ENCODE data around the gene DGAT2L6. TPM values are rescaled to one million over a fixed set of nuclear protein-coding genes. Genes with fewer than 3 reads are reported as not detected.

The DGAT2L6 gene
- total RNA-seq, 1 donor from 2014 or later = not detected

GRCh38 chrX:70133303-70134115 lies 43.8 kb upstream of the DGAT2L6 start, which contains the start of gene IGBP1:
Gene IGBP1 (plus strand): TSS chrX:70133447. CDS start chrX:70133948, 501 bp downstream.
- Mint-ChIP-seq H3K27ac (ENCODE audit: unreplicated experiment) (peak within 1 kb of the TSS; percentile 99), H3K9me3 (ENCODE audit: unreplicated experiment) (no peaks in the 10 kb centered on the region), H3K27me3 (ENCODE audit: unreplicated experiment) (peaks cover 9% of the 10 kb centered on the region), H3K4me1 (ENCODE audit: unreplicated experiment) (peaks cover 13% of the 10 kb centered on the region), H3K4me3 (ENCODE audit: unreplicated experiment) (peak within 1 kb of the TSS; percentile 99), H3K36me3 (ENCODE audit: low read depth, unreplicated experiment) (peaks cover 4% of the 10 kb centered on the region)
- peak; percentile 80 for DNase-seq (ENCODE audit: low spot score)
- peak; percentile 68 for TF ChIP-seq CTCF (IDR thresholded peaks at IDR 0.05; ENCODE audit: unreplicated experiment)

DNA sequence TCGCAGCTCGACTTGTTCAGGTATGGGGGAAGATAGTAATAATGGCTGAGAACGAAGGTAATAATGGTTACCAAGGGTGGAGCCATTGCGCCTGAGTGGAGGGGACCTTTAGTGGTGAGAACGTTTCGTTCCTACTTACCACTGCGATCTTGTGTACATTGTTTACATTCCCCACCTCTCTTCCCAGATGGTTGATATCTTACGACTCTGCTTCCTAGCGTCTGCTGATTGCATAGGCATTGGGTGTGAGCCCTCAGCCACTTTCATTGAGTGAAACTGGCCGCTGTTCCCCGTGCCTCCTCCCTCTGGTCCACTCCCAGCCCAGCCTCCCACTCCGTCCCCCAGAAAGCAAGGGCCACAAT lies 43.2 kb upstream of the DGAT2L6 start:
- H3K36me3 Mint-ChIP-seq (ENCODE audit: low read depth, unreplicated experiment) = peaks cover 4% of the 10 kb centered on the region
- H3K4me1 Mint-ChIP-seq (ENCODE audit: unreplicated experiment) = peaks cover 13% of the 10 kb centered on the region
- peak overlapping the region; percentile 99 for H3K4me3 Mint-ChIP-seq (ENCODE audit: unreplicated experiment)
- H3K9me3 Mint-ChIP-seq (ENCODE audit: unreplicated experiment) = no peaks in the 10 kb centered on the region
- H3K27me3 Mint-ChIP-seq (ENCODE audit: unreplicated experiment) = peaks cover 9% of the 10 kb centered on the region
- peak overlapping the region; percentile 99 for H3K27ac Mint-ChIP-seq (ENCODE audit: unreplicated experiment)
- no peak for TF ChIP-seq CTCF (IDR thresholded peaks at IDR 0.05; ENCODE audit: unreplicated experiment)
- peak; percentile 3 for DNase-seq (ENCODE audit: low spot score)

GRCh38 chrX:70138622-70139021 lies 38.7 kb upstream of the DGAT2L6 start:
- Mint-ChIP-seq H3K4me1 (ENCODE audit: unreplicated experiment) (peaks cover 11% of the 10 kb centered on the region), H3K27me3 (ENCODE audit: unreplicated experiment) (peaks cover 9% of the 10 kb centered on the region), H3K4me3 (ENCODE audit: unreplicated experiment) (no peak overlapping the region), H3K27ac (ENCODE audit: unreplicated experiment) (no peak overlapping the region), H3K9me3 (ENCODE audit: unreplicated experiment) (no peaks in the 10 kb centered on the region), H3K36me3 (ENCODE audit: low read depth, unreplicated experiment) (peaks cover 22% of the 10 kb centered on the region)
- TF ChIP-seq CTCF (IDR thresholded peaks at IDR 0.05; ENCODE audit: unreplicated experiment) = no peak
- no peak for DNase-seq (ENCODE audit: low spot score)

GRCh38 chrX:70139736-70140135 lies 37.5 kb upstream of the DGAT2L6 start:
- Mint-ChIP-seq H3K27me3 (ENCODE audit: unreplicated experiment) (peaks cover 5% of the 10 kb centered on the region), H3K9me3 (ENCODE audit: unreplicated experiment) (no peaks in the 10 kb centered on the region), H3K4me3 (ENCODE audit: unreplicated experiment) (no peak overlapping the region), H3K27ac (ENCODE audit: unreplicated experiment) (no peak overlapping the region), H3K4me1 (ENCODE audit: unreplicated experiment) (peaks cover 6% of the 10 kb centered on the region), H3K36me3 (ENCODE audit: low read depth, unreplicated experiment) (peaks cover 22% of the 10 kb centered on the region)
- no peak for DNase-seq (ENCODE audit: low spot score)
- TF ChIP-seq CTCF (IDR thresholded peaks at IDR 0.05; ENCODE audit: unreplicated experiment) = no peak

DNA sequence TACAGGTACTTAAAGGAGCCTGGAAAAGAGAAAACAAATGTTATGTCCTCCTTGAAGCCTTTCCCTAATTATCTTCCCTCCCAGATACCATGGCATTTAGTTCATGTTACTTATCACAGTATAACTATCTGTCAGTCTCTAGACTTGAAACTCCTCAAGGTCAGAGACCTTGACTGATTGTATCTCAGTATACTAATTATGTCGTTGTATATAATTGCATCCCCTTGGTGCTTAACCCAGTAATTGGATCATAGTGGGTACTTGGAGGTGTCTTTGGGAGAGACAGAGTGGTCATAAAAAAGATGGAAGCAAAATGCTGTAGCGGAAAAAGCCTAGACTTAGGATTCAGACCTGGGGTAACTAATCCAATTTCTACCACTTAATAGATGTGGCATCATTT lies 35.9 kb upstream of the DGAT2L6 start:
- DNase-seq (ENCODE audit: low spot score) = no peak
- Mint-ChIP-seq H3K9me3 (ENCODE audit: unreplicated experiment) (no peaks in the 10 kb centered on the region), H3K27me3 (ENCODE audit: unreplicated experiment) (peaks cover 3% of the 10 kb centered on the region), H3K27ac (ENCODE audit: unreplicated experiment) (no peak overlapping the region), H3K4me1 (ENCODE audit: unreplicated experiment) (no peaks in the 10 kb centered on the region), H3K4me3 (ENCODE audit: unreplicated experiment) (no peak overlapping the region), H3K36me3 (ENCODE audit: low read depth, unreplicated experiment) (peaks cover 18% of the 10 kb centered on the region)
- no peak for TF ChIP-seq CTCF (IDR thresholded peaks at IDR 0.05; ENCODE audit: unreplicated experiment)
